LNCAP (cell line): ENCODE results near the gene CDH13.

Experiments used
- CTCF ChIP-seq: fragments of 450-650 bp; IDR thresholded peaks from 2 replicates; pipeline ENCODE4 v1.5.1; 2017; ENCODE audit warnings: mild to moderate bottlenecking

CDH13 gene

GRCh38 chr16:83830769-83831455 is 1204.1 kb downstream of the CDH13 start:
- TF ChIP-seq CTCF: no peak

- no peak for TF ChIP-seq CTCF
Observed at GRCh38 chr16:83831456-83831987, 1204.8 kb downstream of the CDH13 start.

- no peak for TF ChIP-seq CTCF
Observed at GRCh38 chr16:83833921-83834320, 1207.2 kb downstream of the CDH13 start.

GRCh38 chr16:83835586-83836566 is 1209.1 kb downstream of the CDH13 start:
- TF ChIP-seq CTCF: no peak

GRCh38 chr16:83837566-83837965 is 1210.8 kb downstream of the CDH13 start:
- TF ChIP-seq CTCF: no peak

- no peak for TF ChIP-seq CTCF
Observed at GRCh38 chr16:83838151-83838550, 1211.4 kb downstream of the CDH13 start.

GRCh38 chr16:83839561-83839960 is 1212.8 kb downstream of the CDH13 start:
- no peak for TF ChIP-seq CTCF
